Body of pancreas (tissue), 4 donors: ENCODE measurements around the gene CD58. TPM values are rescaled to one million over a fixed set of nuclear protein-coding genes. Genes with fewer than 3 reads are reported as not detected.
"Not testable (repeated sequence)": the region's sequence is repeated elsewhere in the genome, so short reads cannot be mapped to it uniquely, and the experiment has no call there.

Experiments
- ATAC-seq: fragments of 150-250 bp; one replicate; pipeline ENCODE4 v1.9.1; 2016
- DNase-seq, 4 donors: peaks; one replicate each; pipeline ENCODE4 v3.0.0-alpha.2; 2019
- H3K27ac ChIP-seq, 4 donors: fragments of 200-600 bp; sonication (generic); 1 replicate in 3 of 4; 2 replicates in 1 of 4; pipeline versions ENCODE4 v1.5.1 to v1.6.1; 2016 to 2019; ENCODE audit warnings: mild to moderate bottlenecking in 1 of 4, mixed read lengths in 1 of 4, moderate library complexity in 1 of 4
- H3K27me3 ChIP-seq, 2 donors: fragments of 200-600 bp; sonication (generic); one replicate each; pipeline ENCODE4 v1.6.0; 2016; ENCODE audit warnings: mild to moderate bottlenecking in 1 of 2
- H3K36me3 ChIP-seq, 2 donors: fragments of 200-600 bp; sonication (generic); replicated peaks in 1 of 2; 2 replicates each; pipeline ENCODE4 v1.5.1; 2016; ENCODE audit warnings: low read depth in 2 of 2; ENCODE audit not compliant: insufficient read depth in 1 of 2
- H3K4me1 ChIP-seq: fragments of 200-600 bp; sonication (generic); one replicate; pipeline ENCODE4 v1.6.0; 2016
- H3K4me3 ChIP-seq, 2 donors: fragments of 200-600 bp; sonication (generic); 1 replicate in 1 of 2; 2 replicates in 1 of 2; pipeline ENCODE4 v1.5.1; 2016 to 2019
- H3K9me3 ChIP-seq, 3 donors: fragments of 200-600 bp; sonication (generic); 1 replicate in 2 of 3; 2 replicates in 1 of 3; pipeline ENCODE4 v1.5.1; 2016
- CTCF ChIP-seq, 7 experiments: fragments of 450-650 bp in 4 of 7; fragments of 200-600 bp in 3 of 7; sonication (generic) in 3 of 7; IDR thresholded peaks; one replicate each; pipeline ENCODE4 v1.5.1; 2016 to 2019; ENCODE audit warnings: antibody characterized with exemption in 7 of 7
- POLR2A ChIP-seq, 3 donors: fragments of 450-650 bp; IDR thresholded peaks; one replicate each; pipeline ENCODE4 v1.6.1; 2016; ENCODE audit warnings: antibody characterized with exemption in 3 of 3, mild to moderate bottlenecking in 2 of 3
- WGBS, 2 donors: methylation state at CpG; one replicate each; pipeline ENCODE4 v1.1.5; 2017; 5-methylcytosine and 5-hydroxymethylcytosine counted together
- intact Hi-C: fragments of 100-400 bp; cut with DNase I; formaldehyde crosslinking; loops from one replicate; pipeline ENCODE4 v1.15.1; 2023
- total RNA-seq, 2 donors: library from RNA; depleted of rRNA; stranded (reverse); fragments of >200 nt; gene quantifications; one replicate each; pipeline ENCODE4 v1.1.0, GENCODE V29; 2016

The CD58 gene
- total RNA-seq, 2 donors from 2014 or later = 6.6 to 15.0 TPM

GRCh38 chr1:116605315-116605714 lies 34.5 kb upstream of the CD58 start:
- 64 to 77% methylated on average over 1 of the region's 1 CpG for WGBS, 2 donors
- TF ChIP-seq POLR2A (IDR thresholded peaks at IDR 0.05) (no peak), CTCF (IDR thresholded peaks at IDR 0.05) (no peak)
- no peak for ATAC-seq
- intact Hi-C loops = no loop called here
- Histone ChIP-seq H3K4me3 (no peak overlapping the region), H3K27me3 (no peaks in the 10 kb centered on the region), H3K36me3 (no peaks in the 10 kb centered on the region), H3K9me3 (no peaks in the 10 kb centered on the region), H3K4me1 (no peaks in the 10 kb centered on the region), H3K27ac (no peak overlapping the region)
- no peak for DNase-seq

- H3K9me3 ChIP-seq, intact Hi-C loops, ATAC-seq, H3K36me3 ChIP-seq, H3K27ac ChIP-seq, DNase-seq, H3K4me3 ChIP-seq, H3K27me3 ChIP-seq, H3K4me1 ChIP-seq: not testable (repeated sequence)
- WGBS, 2 donors = 73 to 75% methylated on average over 6 of the region's 6 CpGs
These were observed 33.6 kb upstream of the CD58 start for GRCh38 chr1:116604408-116604807.

GRCh38 chr1:116603646-116604045 lies 32.8 kb upstream of the CD58 start:
- 85 to 92% methylated on average over 12 to 18 of the region's 21 CpGs for WGBS, 2 donors

GRCh38 chr1:116599369-116599768 lies 28.5 kb upstream of the CD58 start:
- peaks cover 16% of the 10 kb centered on the region for H3K4me1 ChIP-seq
- intact Hi-C loops, H3K4me3 ChIP-seq, ATAC-seq, DNase-seq, H3K9me3 ChIP-seq, H3K36me3 ChIP-seq, H3K27me3 ChIP-seq, H3K27ac ChIP-seq: not testable (repeated sequence)
- 86 to 94% methylated on average over 2 of the region's 2 CpGs for WGBS, 2 donors

More at GRCh38 chr1:116603646-116604045, 32.8 kb upstream of the CD58 start:
- H3K4me3 ChIP-seq, DNase-seq, H3K4me1 ChIP-seq, H3K36me3 ChIP-seq, H3K27me3 ChIP-seq, ATAC-seq, intact Hi-C loops, H3K9me3 ChIP-seq, H3K27ac ChIP-seq: not testable (repeated sequence)

GRCh38 chr1:116598420-116599036 lies 27.7 kb upstream of the CD58 start:
- H3K9me3 ChIP-seq, DNase-seq, H3K4me3 ChIP-seq, H3K27me3 ChIP-seq, H3K27ac ChIP-seq, intact Hi-C loops, H3K36me3 ChIP-seq, ATAC-seq: not testable (repeated sequence)
- WGBS, 2 donors = 68 to 73% methylated on average over 9 to 11 of the region's 11 CpGs
- peaks cover 16% of the 10 kb centered on the region for H3K4me1 ChIP-seq

GRCh38 chr1:116597388-116597787 lies 26.6 kb upstream of the CD58 start:
- ATAC-seq, H3K27ac ChIP-seq, DNase-seq, H3K4me3 ChIP-seq, H3K27me3 ChIP-seq, intact Hi-C loops, H3K9me3 ChIP-seq, H3K36me3 ChIP-seq: not testable (repeated sequence)
- 60 to 61% methylated on average over 2 of the region's 2 CpGs for WGBS, 2 donors
- H3K4me1 ChIP-seq = peaks cover 16% of the 10 kb centered on the region

- H3K4me3 ChIP-seq, H3K27ac ChIP-seq, H3K36me3 ChIP-seq, H3K27me3 ChIP-seq, H3K9me3 ChIP-seq, intact Hi-C loops, DNase-seq, ATAC-seq: not testable (repeated sequence)
- 45% methylated on average over 5 of the region's 5 CpGs for WGBS, 2 donors
- H3K4me1 ChIP-seq = peaks cover 16% of the 10 kb centered on the region
These were observed 26.0 kb upstream of the CD58 start for GRCh38 chr1:116596742-116597307.
